DND-41 (cell line): ENCODE measurements around the gene TANC2.

Experiments used
- CTCF ChIP-seq: IDR thresholded peaks from 2 replicates; pipeline ENCODE4 v1.5.1; 2012; ENCODE audit warnings: borderline replicate concordance, low read length, moderate library complexity, mild to moderate bottlenecking; ENCODE audit not compliant: poor library complexity, severe bottlenecking; ENCODE audit errors: extremely low read depth
- EZH2 ChIP-seq: IDR thresholded peaks from 3 replicates; pipeline ENCODE4 v1.6.1; 2012; ENCODE audit warnings: borderline replicate concordance, low read depth, mild to moderate bottlenecking, moderate library complexity, low read length, inconsistent platforms; ENCODE audit not compliant: severe bottlenecking

GRCh38 chr17:62996221-62996620 lies 30.2 kb downstream of the TANC2 start:
- TF ChIP-seq CTCF, result no peak
- TF ChIP-seq EZH2, result no peak
